T1000 (cell line): ENCODE results near the gene PTPRK.

Experiments used
- DNase-seq: peaks from one replicate; lab custom pipeline; 2025; ENCODE audit warnings: mixed read lengths; lab: John Stamatoyannopoulos, UW

Gene PTPRK

GRCh38 chr6:128131566-128131965 lies 388.8 kb downstream of the PTPRK start:
- DNase-seq, result no peak

- no peak for DNase-seq
Measured at GRCh38 chr6:128131036-128131435, 389.4 kb downstream of the PTPRK start.

DNA sequence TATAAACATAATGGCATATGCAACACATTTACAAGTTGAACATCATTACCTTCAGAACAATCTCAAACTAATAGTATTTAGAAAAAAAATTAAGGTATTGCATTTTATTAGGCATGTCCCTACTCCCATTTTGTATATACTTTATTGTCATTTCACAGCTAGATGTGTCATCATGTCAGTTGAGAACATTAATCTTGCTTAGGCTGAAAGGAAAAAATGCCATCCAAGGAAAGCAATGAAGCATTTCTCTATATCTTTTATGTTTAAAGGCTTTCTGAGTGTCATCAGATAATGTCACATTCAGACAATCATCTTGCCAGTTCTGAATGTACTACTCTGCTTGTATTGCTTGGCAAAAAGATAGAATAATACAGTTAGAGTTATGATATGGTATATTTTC lies 390.7 kb downstream of the PTPRK start:
- no peak for DNase-seq

- DNase-seq, result no peak
Measured at GRCh38 chr6:128127650-128128049, 392.7 kb downstream of the PTPRK start.

GRCh38 chr6:128124713-128125112 lies 395.7 kb downstream of the PTPRK start:
- no peak for DNase-seq

- no peak for DNase-seq
Measured at GRCh38 chr6:128121610-128122009, 398.8 kb downstream of the PTPRK start.

DNA sequence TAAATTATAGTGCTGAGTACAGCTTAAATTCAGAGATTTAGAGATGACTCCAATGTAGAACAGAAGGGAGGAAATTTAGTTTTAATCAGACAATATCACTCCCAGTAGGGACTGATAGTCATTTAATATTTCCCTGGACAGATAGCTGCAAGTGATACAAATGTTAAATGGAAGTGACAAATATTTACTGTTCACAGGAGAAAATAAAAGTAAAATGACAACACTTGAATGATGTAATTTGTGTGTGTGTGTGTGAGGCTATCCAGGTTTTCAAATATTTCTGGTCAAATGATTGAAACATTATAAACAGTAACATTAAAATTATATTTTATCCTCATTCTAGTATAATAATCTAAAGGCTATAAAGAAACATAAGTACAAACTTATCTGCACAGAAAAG lies 399.2 kb downstream of the PTPRK start:
- no peak for DNase-seq

- DNase-seq, result no peak
Measured at GRCh38 chr6:128118401-128118800, 402.0 kb downstream of the PTPRK start.

DNA sequence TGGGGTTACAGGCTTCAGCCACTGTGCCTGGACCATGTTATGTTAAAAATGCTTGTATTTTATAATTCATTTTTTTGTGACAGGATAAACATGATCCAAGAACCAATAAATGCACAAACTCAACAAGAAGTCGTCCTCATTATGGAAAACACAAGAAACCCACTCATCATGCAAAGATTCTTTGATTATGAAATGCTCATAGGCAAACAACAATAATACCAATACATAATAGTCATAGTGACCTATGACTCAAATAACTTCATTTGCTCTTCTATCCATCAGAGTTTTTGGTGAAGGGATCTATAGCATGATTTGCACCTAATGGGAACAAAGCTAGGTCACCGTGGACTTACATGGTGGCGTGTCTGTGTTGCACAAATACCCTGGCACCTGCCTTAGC lies 402.5 kb downstream of the PTPRK start:
- DNase-seq, result no peak

- no peak for DNase-seq
Measured at GRCh38 chr6:128114164-128114563, 406.2 kb downstream of the PTPRK start.

DNA sequence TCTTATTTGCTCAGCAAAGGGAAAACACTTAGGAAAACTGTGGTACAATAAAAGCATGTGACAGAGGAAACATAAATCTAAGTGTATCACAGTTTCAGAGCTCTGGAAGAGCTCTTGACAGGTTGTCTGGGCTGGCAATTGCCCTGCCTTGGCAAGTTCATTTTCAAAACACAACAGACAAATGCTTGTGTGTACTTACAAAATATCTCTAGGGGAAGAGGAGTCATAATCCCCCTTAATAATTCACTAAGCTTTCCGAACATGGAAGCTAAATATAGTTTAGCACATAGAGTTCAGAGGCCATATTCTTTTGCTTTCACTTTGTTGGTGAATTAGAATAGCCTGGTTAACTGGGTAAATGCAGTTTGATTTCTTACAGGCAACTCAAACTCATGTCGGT lies 407.9 kb downstream of the PTPRK start:
- no peak for DNase-seq

- no peak for DNase-seq
Measured at GRCh38 chr6:128111096-128111495, 409.3 kb downstream of the PTPRK start.

- DNase-seq, result no peak
Measured at GRCh38 chr6:128107682-128108081, 412.7 kb downstream of the PTPRK start.

DNA sequence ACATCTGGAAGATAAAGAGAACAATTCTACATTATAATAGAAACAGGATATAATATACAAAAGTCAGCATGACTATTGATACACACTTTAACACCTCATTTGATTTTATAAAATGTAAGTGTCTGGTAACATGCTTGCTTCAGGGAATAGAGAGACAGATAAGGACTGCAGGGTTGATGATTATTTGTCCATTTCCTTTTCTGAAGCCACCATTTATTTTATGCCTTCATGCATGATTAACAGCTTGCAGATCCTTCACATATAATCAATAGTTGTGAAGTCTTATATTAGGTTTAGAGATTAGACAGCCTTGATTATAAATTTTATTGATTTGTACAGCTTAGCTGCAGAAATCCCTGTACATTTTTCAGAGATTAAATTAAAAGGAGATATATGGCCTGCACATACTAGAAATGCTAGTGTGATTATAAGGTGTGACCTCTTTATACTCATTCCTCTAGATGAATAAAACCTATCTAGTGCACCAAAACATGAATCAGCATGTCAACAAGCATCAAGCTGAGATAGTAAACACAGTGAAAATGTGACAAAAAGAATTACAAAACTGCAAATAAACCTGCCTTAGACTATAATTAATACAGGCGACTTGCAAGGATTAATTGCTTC lies 420.7 kb downstream of the PTPRK start:
- DNase-seq, result no peak

DNA sequence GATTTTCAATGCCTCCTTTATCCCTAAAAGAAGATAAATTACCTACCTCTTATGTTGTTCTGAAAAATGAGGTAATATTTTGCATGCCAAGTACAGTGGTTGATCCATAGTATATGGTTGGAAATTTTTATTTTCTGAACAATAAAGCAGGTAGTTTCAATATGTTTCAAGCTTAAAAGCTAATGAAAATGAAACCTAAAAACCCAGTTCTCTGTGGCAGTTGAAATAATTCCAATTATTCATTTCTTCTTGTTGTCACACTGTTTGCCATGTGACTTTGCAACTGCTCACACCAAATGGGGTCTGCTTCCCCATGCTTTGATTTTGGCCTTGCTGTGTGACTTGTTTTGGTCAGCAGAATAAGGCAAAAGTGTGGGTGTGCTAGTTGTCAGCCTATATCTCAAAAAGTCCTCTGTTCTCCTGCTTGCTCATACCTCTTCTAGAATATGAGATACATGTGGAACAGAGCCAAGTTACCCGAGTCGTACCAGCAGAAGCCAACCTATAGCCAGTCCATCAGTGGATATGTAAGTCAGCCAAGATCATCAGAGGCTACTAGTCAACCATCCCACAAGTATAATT lies 422.3 kb downstream of the PTPRK start:
- DNase-seq, result no peak

GRCh38 chr6:128097009-128097408 lies 423.4 kb downstream of the PTPRK start:
- no peak for DNase-seq

DNA sequence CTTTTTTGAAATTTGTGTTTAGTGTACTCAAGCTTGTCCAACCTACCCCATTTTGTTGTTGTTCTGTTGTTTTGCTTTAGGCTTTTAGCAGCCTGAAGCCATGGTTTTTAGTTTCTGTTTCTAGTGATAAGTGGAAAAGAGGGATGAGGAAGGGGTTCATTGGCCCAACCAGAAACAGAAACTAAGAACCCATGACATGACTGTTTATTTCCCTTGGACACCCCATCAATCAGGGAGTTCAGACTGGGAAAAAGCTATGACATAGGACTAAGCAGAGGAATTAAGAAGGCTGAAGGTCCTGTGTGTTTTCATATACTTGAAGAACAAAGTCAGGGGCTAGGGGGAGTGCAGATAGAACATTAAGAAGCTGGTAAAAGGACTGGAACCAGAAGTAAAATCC lies 425.0 kb downstream of the PTPRK start:
- no peak for DNase-seq

DNA sequence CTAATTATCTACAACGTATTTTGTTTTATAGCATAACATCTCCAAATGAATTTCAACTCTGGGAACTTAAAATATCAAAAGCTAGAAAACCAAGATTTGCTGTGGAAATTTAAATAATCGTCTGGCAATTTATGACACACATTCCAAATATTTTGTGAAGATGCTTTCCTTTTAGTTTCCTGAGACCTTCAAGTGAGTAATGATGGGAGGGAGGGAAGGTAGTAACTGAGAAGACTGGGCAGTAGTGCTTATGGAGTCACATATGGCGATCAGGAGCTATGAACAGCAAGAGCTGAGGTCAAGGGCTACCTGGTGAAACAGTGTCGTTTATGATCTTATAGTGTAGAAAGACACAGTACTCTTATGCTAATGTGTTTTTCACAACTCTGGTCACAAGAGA lies 441.4 kb downstream of the PTPRK start:
- DNase-seq, result no peak

GRCh38 chr6:128078276-128078675 lies 442.1 kb downstream of the PTPRK start:
- no peak for DNase-seq

- no peak for DNase-seq
Measured at GRCh38 chr6:128076843-128077242, 443.6 kb downstream of the PTPRK start.

- no peak for DNase-seq
Measured at GRCh38 chr6:128074567-128074966, 445.8 kb downstream of the PTPRK start.

DNA sequence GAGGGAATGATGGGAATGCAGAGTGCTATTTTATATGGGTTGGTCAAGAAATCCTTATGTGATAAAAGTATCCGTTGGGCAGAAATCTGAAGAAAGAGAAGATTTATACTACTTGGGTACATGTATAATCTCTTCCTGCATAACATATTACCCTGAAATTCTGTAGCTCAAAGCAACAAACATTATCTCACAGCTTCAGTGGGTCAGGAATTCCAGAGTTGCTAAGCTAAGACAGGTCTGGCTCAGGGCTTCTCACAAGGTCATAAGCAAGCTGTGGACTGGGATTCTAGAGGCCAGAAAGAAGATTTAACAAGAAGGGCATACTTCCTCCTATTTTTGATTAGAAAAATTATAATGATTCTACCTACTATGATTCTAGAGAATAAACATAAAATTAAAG lies 447.0 kb downstream of the PTPRK start:
- DNase-seq, result no peak

DNA sequence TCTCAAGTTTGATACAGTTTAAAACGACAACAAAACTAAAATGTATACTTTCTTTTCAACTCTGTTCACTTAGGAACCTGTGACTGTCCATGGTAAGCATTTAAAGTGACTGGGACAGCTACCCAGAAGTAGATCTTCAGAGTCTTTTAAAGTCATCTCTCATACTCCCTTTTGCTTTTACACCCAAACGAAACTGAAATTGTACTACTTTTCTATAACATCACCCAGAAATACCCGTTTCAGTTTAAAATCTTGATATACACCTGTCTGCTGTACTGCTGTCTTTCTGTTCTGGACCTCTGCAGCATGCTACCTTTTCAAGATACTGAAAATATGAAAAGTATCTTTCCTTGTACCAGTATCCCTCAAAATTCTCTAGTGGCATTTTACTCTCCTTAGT lies 449.2 kb downstream of the PTPRK start:
- DNase-seq, result no peak

DNA sequence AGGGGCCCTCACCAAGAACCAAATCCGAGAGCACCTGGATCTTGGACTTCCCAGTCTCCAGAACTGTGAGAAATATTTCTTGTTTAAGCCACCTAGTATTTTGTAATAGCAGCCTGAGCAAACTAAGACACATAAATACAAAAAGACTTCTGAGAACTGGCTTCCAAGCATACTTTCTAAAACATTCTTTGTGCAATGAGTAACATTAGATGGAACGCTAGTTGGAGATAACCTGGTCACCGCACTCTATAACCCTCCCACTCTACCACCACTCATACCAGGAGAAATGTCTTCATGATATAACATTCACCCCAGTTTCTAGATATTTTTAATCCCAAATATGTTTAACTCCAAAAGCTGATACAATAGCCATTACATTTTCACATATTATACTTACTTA lies 450.0 kb downstream of the PTPRK start:
- no peak for DNase-seq
